HepG2 (cell line): Measurements from ENCODE around the gene PCTP. TPM values are rescaled to one million over a fixed set of nuclear protein-coding genes. Genes with fewer than 3 reads are reported as not detected.

Experiments
- ATAC-seq: fragments of 200-7000 bp; cut with Tn5 transposase; 3 replicates; pipeline ENCODE4 v1.9.1; 2020; ENCODE audit warnings: mild to moderate bottlenecking, moderate library complexity
- BruUV-seq: library from RNA; stranded (reverse); fragments of 400-500 nt; replicated peaks from 2 replicates; lab custom pipeline; 2021; lab: Mats Ljungman, UMichigan
- CTCF ChIA-PET: fragments of 300-600 bp; formaldehyde crosslinking; extraction: SDS; loops from one replicate; lab custom pipeline; 2021; ENCODE audit warnings: low total read pairs, inconsistent platforms, low intra/inter-chr PET ratio; lab: Yijun Ruan, JAX
- POLR2A ChIA-PET: fragments of 350-600 bp; sonication (Branson Sonifier 250); formaldehyde crosslinking; loops from one replicate; lab custom pipeline; 2020; ENCODE audit warnings: antibody characterized with exemption, inconsistent platforms; lab: Yijun Ruan, JAX
- DNase-seq: peaks from one replicate; pipeline ENCODE4 v3.0.0-alpha.2; 2015; ENCODE audit warnings: low spot score
- FAIRE-seq: peaks from 3 replicates; lab custom pipeline; 2011; peaks lifted over from hg19 to GRCh38; lab: Jason Lieb, UNC
- H2AFZ ChIP-seq: one replicate; pipeline ENCODE4 v1.6.1; 2011; ENCODE audit warnings: low read length, inconsistent platforms
- H3K27ac ChIP-seq: fragments of 300-600 bp; 3 replicates; pipeline ENCODE4 v1.8.0; 2011; ENCODE audit warnings: mixed run types, mild to moderate bottlenecking, mixed read lengths, low read length, inconsistent platforms; ENCODE audit not compliant: insufficient read depth; ENCODE audit errors: extremely low read length
- H3K27me3 ChIP-seq, 2 experiments: fragments of 200-600 bp in 1 of 2; 2 replicates in 1 of 2; 3 replicates in 1 of 2; pipeline versions ENCODE4 v1.6.0 to v1.8.0; 2011; ENCODE audit warnings: low read length in 2 of 2, mild to moderate bottlenecking in 2 of 2, moderate library complexity in 2 of 2, inconsistent platforms in 1 of 2; ENCODE audit not compliant: insufficient read depth in 2 of 2, control insufficient read depth in 1 of 2
- H3K36me3 ChIP-seq, 2 experiments: fragments of 200-600 bp in 1 of 2; replicated peaks in 1 of 2; 2 replicates in 1 of 2; 3 replicates in 1 of 2; pipeline versions ENCODE4 v1.5.1 to v1.8.0; 2011; ENCODE audit warnings: low read length in 2 of 2, inconsistent platforms in 1 of 2; ENCODE audit not compliant: insufficient read depth in 2 of 2, control insufficient read depth in 1 of 2
- H3K4me1 ChIP-seq: 2 replicates; pipeline ENCODE4 v1.5.1; 2012; ENCODE audit warnings: low read length, inconsistent platforms; ENCODE audit not compliant: insufficient read depth
- H3K4me2 ChIP-seq: 2 replicates; pipeline ENCODE4 v1.6.0; 2011; ENCODE audit warnings: low read depth, low read length, inconsistent platforms
- H3K4me3 ChIP-seq, 3 experiments: fragments of 200-600 bp in 1 of 3; sonication (generic), shearing (Covaris generic) in 1 of 3; replicated peaks in 1 of 3; 2 replicates each; pipeline ENCODE4 v1.5.1; 2011 to 2016; ENCODE audit warnings: low read length in 3 of 3, inconsistent platforms in 2 of 3, low read depth in 2 of 3, mild to moderate bottlenecking in 2 of 3, control low read depth in 1 of 3, mixed read lengths in 1 of 3; ENCODE audit not compliant: insufficient read depth in 1 of 3
- H3K79me2 ChIP-seq: one replicate; pipeline ENCODE4 v1.6.1; 2011; ENCODE audit warnings: low read length, inconsistent platforms; ENCODE audit not compliant: insufficient read depth
- H3K9ac ChIP-seq: 2 replicates; pipeline ENCODE4 v1.6.0; 2011; ENCODE audit warnings: mild to moderate bottlenecking, low read depth, low read length, inconsistent platforms; ENCODE audit not compliant: insufficient read depth
- H3K9me3 ChIP-seq: 2 replicates; pipeline ENCODE4 v1.5.1; 2012; ENCODE audit warnings: mild to moderate bottlenecking, low read length
- H4K20me1 ChIP-seq: 2 replicates; pipeline ENCODE4 v1.6.0; 2011; ENCODE audit warnings: inconsistent platforms, mild to moderate bottlenecking, low read length, moderate library complexity; ENCODE audit not compliant: insufficient read depth
- FOXA3 ChIP-seq: IDR thresholded peaks from 2 replicates; pipeline ENCODE4 v1.6.1; 2016; ENCODE audit warnings: missing genetic modification reagents, missing compliant biosample characterization
- GRHL1 ChIP-seq: sonication (generic); formaldehyde crosslinking; conservative IDR thresholded peaks from 2 replicates; pipeline ENCODE4 v1.8.0; 2022; ENCODE audit warnings: missing genetic modification reagents
- MIXL1 ChIP-seq: IDR thresholded peaks from 2 replicates; pipeline ENCODE4 v1.6.1; 2016
- SETDB1 ChIP-seq: sonication (generic); formaldehyde crosslinking; IDR thresholded peaks from 2 replicates; pipeline ENCODE4 v1.5.1; 2020; ENCODE audit warnings: missing genetic modification reagents, mild to moderate bottlenecking, borderline replicate concordance
- ZFAT ChIP-seq: sonication (generic); formaldehyde crosslinking; conservative IDR thresholded peaks from 2 replicates; pipeline ENCODE4 v1.8.1; 2023; ENCODE audit warnings: missing genetic modification reagents, inconsistent platforms
- ZNF230 ChIP-seq: sonication (generic); formaldehyde crosslinking; IDR thresholded peaks from 2 replicates; pipeline ENCODE4 v1.4.0; 2020; ENCODE audit warnings: mild to moderate bottlenecking, missing genetic modification reagents
- ZNF496 ChIP-seq: sonication (generic); formaldehyde crosslinking; IDR thresholded peaks from 2 replicates; pipeline ENCODE4 v1.8.1; 2023; ENCODE audit warnings: mild to moderate bottlenecking, moderate library complexity, missing genetic modification reagents; ENCODE audit not compliant: insufficient replicate concordance
- ZNF564 ChIP-seq: sonication (generic); formaldehyde crosslinking; IDR thresholded peaks from 2 replicates; pipeline ENCODE4 v1.8.1; 2023; ENCODE audit warnings: mild to moderate bottlenecking, missing genetic modification reagents
- ZNF576 ChIP-seq: sonication (generic); formaldehyde crosslinking; IDR thresholded peaks from 2 replicates; pipeline ENCODE4 v1.4.0; 2020; ENCODE audit warnings: mild to moderate bottlenecking, missing genetic modification reagents
- ZNF629 ChIP-seq: sonication (generic); formaldehyde crosslinking; conservative IDR thresholded peaks from 2 replicates; pipeline ENCODE4 v1.5.0; 2020; ENCODE audit warnings: missing genetic modification reagents
- ZNF709 ChIP-seq: sonication (generic); formaldehyde crosslinking; IDR thresholded peaks from 2 replicates; pipeline ENCODE4 v1.5.0; 2020; ENCODE audit warnings: mild to moderate bottlenecking, missing genetic modification reagents
- ZSCAN12 ChIP-seq: sonication (generic); formaldehyde crosslinking; IDR thresholded peaks from 2 replicates; pipeline ENCODE4 v1.9.0; 2021; ENCODE audit warnings: mild to moderate bottlenecking, missing genetic modification reagents
- WGBS: methylation state at CpG from one replicate; pipeline ENCODE4 v1.1.6; 2017; ENCODE audit warnings: low lambda C conversion rate; 5-methylcytosine and 5-hydroxymethylcytosine counted together
- in situ Hi-C: cut with HindIII; loops from 2 replicates; pipeline ENCODE4 v1.10.0; 2017; ENCODE audit warnings: low pct_unique_long_range_greater_than_20kb; ENCODE audit not compliant: extremely low pct_ligation_motif_present
- intact Hi-C: fragments of 100-400 bp; cut with micrococcal nuclease; formaldehyde crosslinking; loops from one replicate; pipeline ENCODE4 v1.10.0; 2022; ENCODE audit not compliant: unreplicated experiment
- polyA plus RNA-seq, 8 experiments: library from polyadenylated mRNA; depleted of rRNA in 3 of 8; stranded (reverse) in 7 of 8; unstranded in 1 of 8; fragments of >200 nt; fragmentation: Illumina TruSeq in 4 of 8; extraction: Trizol in 4 of 8; gene quantifications; 2 replicates each; pipeline versions ENCODE4 v1.2.1 to v1.2.3, GENCODE V29; 2011 to 2016; ENCODE audit warnings: low read depth in 4 of 8, missing spikeins in 1 of 8, mixed read lengths in 1 of 8; ENCODE audit not compliant: insufficient read depth in 1 of 8
- total RNA-seq, 5 experiments: library from RNA; depleted of rRNA; stranded (reverse); fragments of >200 nt; fragmentation: Illumina TruSeq; extraction: Trizol; gene quantifications; 2 replicates each; pipeline ENCODE4 v1.2.3, GENCODE V29; 2016; ENCODE audit warnings: low read depth in 1 of 5
- TF ChIP-seq, protein P1 (sequence below): sonication (generic); formaldehyde crosslinking; IDR thresholded peaks from 2 replicates; pipeline ENCODE4 v1.4.0; 2020; ENCODE audit warnings: missing genetic modification reagents
- TF ChIP-seq, protein P2 (sequence below): sonication (generic); formaldehyde crosslinking; IDR thresholded peaks from 2 replicates; pipeline ENCODE4 v1.4.0; 2020; ENCODE audit warnings: missing genetic modification reagents, borderline replicate concordance

PCTP gene
- total and polyA plus RNA-seq, 2 of the 13 experiments (the other 11 are each of a cell fraction or from before 2014, with no cell fraction given), result 37.1 to 50.7 TPM

DNA sequence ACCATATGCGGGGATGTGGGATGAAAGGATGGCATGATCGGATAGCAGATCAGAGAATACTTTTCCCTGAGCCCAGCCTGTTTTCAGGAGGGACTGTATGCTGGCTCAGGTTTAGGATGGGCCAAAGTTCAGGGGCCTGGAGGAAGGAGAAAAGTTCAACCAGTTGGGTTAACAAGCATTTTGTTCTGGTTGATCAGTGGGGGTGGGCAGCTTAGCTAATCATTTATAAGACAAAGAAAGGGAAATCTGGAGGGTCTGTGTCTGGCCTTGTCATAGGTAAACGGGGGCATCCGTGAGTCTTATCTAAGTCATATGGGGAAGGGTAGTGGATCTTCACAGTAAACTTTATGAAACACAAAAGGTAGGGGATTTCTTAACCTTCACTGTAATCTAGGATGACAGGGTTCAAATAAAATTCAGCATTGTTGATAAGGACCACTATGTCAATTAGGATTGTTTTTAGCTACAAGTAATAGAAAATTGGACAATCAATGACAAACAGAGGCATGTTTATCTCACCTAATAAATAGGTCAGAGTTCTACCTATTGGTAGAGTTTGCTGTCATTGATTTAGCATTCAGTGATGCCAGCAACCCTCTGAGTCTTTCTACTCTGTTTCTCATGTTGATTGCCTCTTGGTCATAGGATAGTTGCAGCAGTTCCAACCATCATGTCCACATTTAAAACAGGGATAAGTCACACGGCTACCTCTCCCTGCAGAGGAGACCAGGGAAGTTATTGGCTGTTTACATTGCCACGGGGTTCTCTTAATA, 11.4 kb downstream of the PCTP start:
- H3K4me1 ChIP-seq, result peaks cover 66% of the 10 kb centered on the region
- ChIA-PET POLR2A (interaction anchor here (2.4 kb wide), 1 partner anchor 11 kb away, joined by 17 read pairs; the partner anchor contains the start of gene PCTP), CTCF (no interaction called here)
- DNase-seq (peak; percentile 84), FAIRE-seq (peak; percentile 97), ATAC-seq (peak; percentile 97)
- in situ Hi-C loops (loop anchor here (25.0 kb wide), 1 partner anchor 375 kb away; no protein-coding TSS in a partner anchor), intact Hi-C loops (loop anchor here (1.0 to 2.0 kb wide), 3 partner anchors 8 to 19 kb away; partner anchors contain the start of gene PCTP)
- H3K27me3 ChIP-seq, result no peaks in the 10 kb centered on the region
- WGBS, result 28% methylated on average over 6 of the region's 6 CpGs
- BruUV-seq, result no TSS peak
- peaks cover 4% of the 10 kb centered on the region for H3K79me2 ChIP-seq
- peak overlapping the region; percentile 85 for H3K4me2 ChIP-seq
- H3K9me3 ChIP-seq, result no peaks in the 10 kb centered on the region
- H3K36me3 ChIP-seq, result no peaks in the 10 kb centered on the region
- H3K4me3 ChIP-seq, result peak overlapping the region in 2 of 3 experiments; percentile 39 to 54; a peak in 4 of 6 replicates
- H3K27ac ChIP-seq, result peak overlapping the region; percentile 69
- no peak overlapping the region for H2AFZ ChIP-seq
- H3K9ac ChIP-seq, result 0 out of 2 replicates have a peak overlapping the region, but pooled peaks have one; percentile 29
- no peaks in the 10 kb centered on the region for H4K20me1 ChIP-seq
- no peak for TF ChIP-seq FOXA3 (CRISPR knock-in tag)
- no peak for TF ChIP-seq ZNF230 (CRISPR knock-in tag)
- TF ChIP-seq ZSCAN12 (CRISPR knock-in tag), result no peak
- TF ChIP-seq, protein P1, sequence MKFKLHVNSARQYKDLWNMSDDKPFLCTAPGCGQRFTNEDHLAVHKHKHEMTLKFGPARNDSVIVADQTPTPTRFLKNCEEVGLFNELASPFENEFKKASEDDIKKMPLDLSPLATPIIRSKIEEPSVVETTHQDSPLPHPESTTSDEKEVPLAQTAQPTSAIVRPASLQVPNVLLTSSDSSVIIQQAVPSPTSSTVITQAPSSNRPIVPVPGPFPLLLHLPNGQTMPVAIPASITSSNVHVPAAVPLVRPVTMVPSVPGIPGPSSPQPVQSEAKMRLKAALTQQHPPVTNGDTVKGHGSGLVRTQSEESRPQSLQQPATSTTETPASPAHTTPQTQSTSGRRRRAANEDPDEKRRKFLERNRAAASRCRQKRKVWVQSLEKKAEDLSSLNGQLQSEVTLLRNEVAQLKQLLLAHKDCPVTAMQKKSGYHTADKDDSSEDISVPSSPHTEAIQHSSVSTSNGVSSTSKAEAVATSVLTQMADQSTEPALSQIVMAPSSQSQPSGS, result peak; percentile 54; the same call in 1 of the 2 replicates
- no peak for TF ChIP-seq ZNF576
- no peak for TF ChIP-seq ZNF496 (CRISPR knock-in tag)
- no peak for TF ChIP-seq ZNF564
- no peak for TF ChIP-seq GRHL1 (CRISPR knock-in tag)
- TF ChIP-seq MIXL1 (CRISPR knock-in tag), result no peak; the same call in 1 of the 2 replicates
- TF ChIP-seq ZNF629 (CRISPR knock-in tag), result 0 out of 2 replicates have a peak, but pooled peaks have one; percentile 10
- TF ChIP-seq SETDB1 (CRISPR knock-in tag), result no peak
- TF ChIP-seq, protein P2, sequence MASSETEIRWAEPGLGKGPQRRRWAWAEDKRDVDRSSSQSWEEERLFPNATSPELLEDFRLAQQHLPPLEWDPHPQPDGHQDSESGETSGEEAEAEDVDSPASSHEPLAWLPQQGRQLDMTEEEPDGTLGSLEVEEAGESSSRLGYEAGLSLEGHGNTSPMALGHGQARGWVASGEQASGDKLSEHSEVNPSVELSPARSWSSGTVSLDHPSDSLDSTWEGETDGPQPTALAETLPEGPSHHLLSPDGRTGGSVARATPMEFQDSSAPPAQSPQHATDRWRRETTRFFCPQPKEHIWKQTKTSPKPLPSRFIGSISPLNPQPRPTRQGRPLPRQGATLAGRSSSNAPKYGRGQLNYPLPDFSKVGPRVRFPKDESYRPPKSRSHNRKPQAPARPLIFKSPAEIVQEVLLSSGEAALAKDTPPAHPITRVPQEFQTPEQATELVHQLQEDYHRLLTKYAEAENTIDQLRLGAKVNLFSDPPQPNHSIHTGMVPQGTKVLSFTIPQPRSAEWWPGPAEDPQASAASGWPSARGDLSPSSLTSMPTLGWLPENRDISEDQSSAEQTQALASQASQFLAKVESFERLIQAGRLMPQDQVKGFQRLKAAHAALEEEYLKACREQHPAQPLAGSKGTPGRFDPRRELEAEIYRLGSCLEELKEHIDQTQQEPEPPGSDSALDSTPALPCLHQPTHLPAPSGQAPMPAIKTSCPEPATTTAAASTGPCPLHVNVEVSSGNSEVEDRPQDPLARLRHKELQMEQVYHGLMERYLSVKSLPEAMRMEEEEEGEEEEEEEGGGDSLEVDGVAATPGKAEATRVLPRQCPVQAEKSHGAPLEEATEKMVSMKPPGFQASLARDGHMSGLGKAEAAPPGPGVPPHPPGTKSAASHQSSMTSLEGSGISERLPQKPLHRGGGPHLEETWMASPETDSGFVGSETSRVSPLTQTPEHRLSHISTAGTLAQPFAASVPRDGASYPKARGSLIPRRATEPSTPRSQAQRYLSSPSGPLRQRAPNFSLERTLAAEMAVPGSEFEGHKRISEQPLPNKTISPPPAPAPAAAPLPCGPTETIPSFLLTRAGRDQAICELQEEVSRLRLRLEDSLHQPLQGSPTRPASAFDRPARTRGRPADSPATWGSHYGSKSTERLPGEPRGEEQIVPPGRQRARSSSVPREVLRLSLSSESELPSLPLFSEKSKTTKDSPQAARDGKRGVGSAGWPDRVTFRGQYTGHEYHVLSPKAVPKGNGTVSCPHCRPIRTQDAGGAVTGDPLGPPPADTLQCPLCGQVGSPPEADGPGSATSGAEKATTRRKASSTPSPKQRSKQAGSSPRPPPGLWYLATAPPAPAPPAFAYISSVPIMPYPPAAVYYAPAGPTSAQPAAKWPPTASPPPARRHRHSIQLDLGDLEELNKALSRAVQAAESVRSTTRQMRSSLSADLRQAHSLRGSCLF, result no peak
- no peak for TF ChIP-seq ZNF709 (CRISPR knock-in tag)
- TF ChIP-seq ZFAT (CRISPR knock-in tag), result no peak
